Natural killer cell (primary cell): ENCODE data around the gene AIFM3. TPM values are rescaled to one million over a fixed set of nuclear protein-coding genes. Genes with fewer than 3 reads are reported as not detected.

Source experiments
- ATAC-seq, 3 donors: fragments of 150-1000 bp in 2 of 3; fragments of 200-7000 bp in 1 of 3; cut with Tn5 transposase; 1 replicate in 1 of 3; 2 replicates in 2 of 3; pipeline ENCODE4 v1.10.0; 2021; ENCODE audit warnings: mild to moderate bottlenecking in 2 of 3, moderate library complexity in 2 of 3
- DNase-seq, 2 donors: peaks; one replicate each; pipeline versions ENCODE4 v3.0.0 to v3.0.0-alpha.2; 2013 to 2021; ENCODE audit warnings: mixed read lengths in 1 of 2
- H3K27ac ChIP-seq: one replicate; pipeline ENCODE4 v1.5.1; 2013; ENCODE audit warnings: mild to moderate bottlenecking, low read length
- H3K27me3 ChIP-seq: one replicate; pipeline ENCODE4 v1.6.1; 2013; ENCODE audit warnings: low read length; ENCODE audit not compliant: control insufficient read depth, insufficient read depth
- H3K36me3 ChIP-seq: one replicate; pipeline ENCODE4 v1.6.1; 2013; ENCODE audit warnings: low read length; ENCODE audit not compliant: control insufficient read depth, insufficient read depth
- H3K4me1 ChIP-seq: one replicate; pipeline ENCODE4 v1.6.1; 2013; ENCODE audit warnings: low read length; ENCODE audit not compliant: control insufficient read depth, insufficient read depth
- H3K4me3 ChIP-seq: one replicate; pipeline ENCODE4 v1.5.1; 2013; ENCODE audit warnings: low read length
- H3K9me3 ChIP-seq: one replicate; pipeline ENCODE4 v1.6.1; 2013; ENCODE audit warnings: low read length; ENCODE audit not compliant: control insufficient read depth, insufficient read depth
- H3K27ac Mint-ChIP-seq, 2 donors: one replicate each; pipeline ENCODE4 v1.8.0; 2022; ENCODE audit warnings: mild to moderate bottlenecking in 2 of 2, mixed read lengths in 2 of 2, moderate library complexity in 1 of 2
- H3K27me3 Mint-ChIP-seq, 2 donors: one replicate each; pipeline ENCODE4 v1.8.0; 2022; ENCODE audit warnings: low read depth in 2 of 2, mixed read lengths in 2 of 2
- H3K36me3 Mint-ChIP-seq: one replicate; pipeline ENCODE4 v1.8.0; 2022; ENCODE audit warnings: mixed read lengths
- H3K4me1 Mint-ChIP-seq, 2 donors: one replicate each; pipeline ENCODE4 v1.8.0; 2022; ENCODE audit warnings: mixed read lengths in 2 of 2
- H3K4me3 Mint-ChIP-seq: one replicate; pipeline ENCODE4 v1.8.0; 2022; ENCODE audit warnings: mild to moderate bottlenecking, moderate library complexity, mixed read lengths
- H3K9me3 Mint-ChIP-seq, 2 donors: one replicate each; pipeline ENCODE4 v1.8.0; 2022; ENCODE audit warnings: mixed read lengths in 2 of 2
- WGBS: methylation state at CpG from one replicate; pipeline ENCODE4 v1.1.7; 2013; ENCODE audit warnings: missing lambda C conversion rate; ENCODE audit not compliant: insufficient coverage; 5-methylcytosine and 5-hydroxymethylcytosine counted together
- intact Hi-C: fragments of 100-400 bp; cut with micrococcal nuclease; formaldehyde crosslinking; loops from one replicate; pipeline ENCODE4 v1.14.2; 2022
- total RNA-seq, 4 donors: library from RNA; stranded (reverse); fragments of 120-200 nt in 1 of 4; gene quantifications; one replicate each; pipeline versions ENCODE4 v1.2.3 to v1.2.4, GENCODE V29; 2013 to 2022
- TF ChIP-seq, protein P1 (sequence below): fragments of 200-600 bp; IDR thresholded peaks from one replicate; pipeline ENCODE4 v1.8.0; 2022; ENCODE audit warnings: antibody characterized with exemption

AIFM3 gene
- total RNA-seq, 3 donors from 2014 or later (not counting 1 experiment from before 2014, with no cell fraction given), result 1.5 to 2.3 (median 2.2) TPM

DNA sequence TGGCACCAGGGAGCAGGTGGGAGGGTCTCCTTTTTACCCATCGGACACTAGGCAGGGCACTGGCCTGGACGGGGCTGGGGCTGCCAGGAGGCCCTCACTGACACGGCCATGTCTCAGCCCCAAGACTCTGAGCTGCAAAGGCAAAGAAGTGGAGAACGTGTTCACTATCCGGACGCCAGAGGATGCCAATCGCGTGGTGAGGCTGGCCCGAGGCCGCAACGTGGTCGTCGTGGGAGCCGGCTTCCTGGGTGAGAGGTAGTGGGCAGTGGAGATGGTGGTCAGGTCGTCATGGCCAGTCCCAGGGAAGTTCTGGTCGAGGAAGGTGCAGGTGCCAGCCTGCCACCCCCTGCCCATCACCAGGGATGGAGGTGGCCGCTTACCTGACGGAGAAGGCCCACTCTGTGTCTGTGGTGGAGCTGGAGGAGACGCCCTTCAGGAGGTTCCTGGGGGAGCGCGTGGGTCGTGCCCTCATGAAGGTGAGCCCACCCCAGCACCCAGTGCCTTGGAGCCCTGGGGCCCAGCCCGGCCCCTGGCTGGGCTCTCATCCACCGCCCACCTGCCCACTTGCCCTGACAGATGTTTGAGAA, 9.3 kb downstream of the AIFM3 start:
- no peak overlapping the region for H3K4me3 ChIP-seq
- H3K9me3 ChIP-seq, result peaks cover 6% of the 10 kb centered on the region
- H3K27ac ChIP-seq, result no peak overlapping the region
- Mint-ChIP-seq H3K27ac (no peak overlapping the region), H3K36me3 (no peaks in the 10 kb centered on the region), H3K27me3 (no peaks in the 10 kb centered on the region), H3K4me1 (peaks cover 13 to 24% of the 10 kb centered on the region in 2 donors), H3K9me3 (peaks cover 2 to 3% of the 10 kb centered on the region in 2 donors), H3K4me3 (no peak overlapping the region)
- H3K27me3 ChIP-seq, result no peaks in the 10 kb centered on the region
- ATAC-seq (no peak), DNase-seq (no peak)
- 80% methylated on average over 24 of the region's 24 CpGs for WGBS
- intact Hi-C loops, result no loop called here
- H3K4me1 ChIP-seq, result peaks cover 29% of the 10 kb centered on the region
- TF ChIP-seq, protein P1, sequence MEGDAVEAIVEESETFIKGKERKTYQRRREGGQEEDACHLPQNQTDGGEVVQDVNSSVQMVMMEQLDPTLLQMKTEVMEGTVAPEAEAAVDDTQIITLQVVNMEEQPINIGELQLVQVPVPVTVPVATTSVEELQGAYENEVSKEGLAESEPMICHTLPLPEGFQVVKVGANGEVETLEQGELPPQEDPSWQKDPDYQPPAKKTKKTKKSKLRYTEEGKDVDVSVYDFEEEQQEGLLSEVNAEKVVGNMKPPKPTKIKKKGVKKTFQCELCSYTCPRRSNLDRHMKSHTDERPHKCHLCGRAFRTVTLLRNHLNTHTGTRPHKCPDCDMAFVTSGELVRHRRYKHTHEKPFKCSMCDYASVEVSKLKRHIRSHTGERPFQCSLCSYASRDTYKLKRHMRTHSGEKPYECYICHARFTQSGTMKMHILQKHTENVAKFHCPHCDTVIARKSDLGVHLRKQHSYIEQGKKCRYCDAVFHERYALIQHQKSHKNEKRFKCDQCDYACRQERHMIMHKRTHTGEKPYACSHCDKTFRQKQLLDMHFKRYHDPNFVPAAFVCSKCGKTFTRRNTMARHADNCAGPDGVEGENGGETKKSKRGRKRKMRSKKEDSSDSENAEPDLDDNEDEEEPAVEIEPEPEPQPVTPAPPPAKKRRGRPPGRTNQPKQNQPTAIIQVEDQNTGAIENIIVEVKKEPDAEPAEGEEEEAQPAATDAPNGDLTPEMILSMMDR, result no peak
- no peaks in the 10 kb centered on the region for H3K36me3 ChIP-seq

DNA sequence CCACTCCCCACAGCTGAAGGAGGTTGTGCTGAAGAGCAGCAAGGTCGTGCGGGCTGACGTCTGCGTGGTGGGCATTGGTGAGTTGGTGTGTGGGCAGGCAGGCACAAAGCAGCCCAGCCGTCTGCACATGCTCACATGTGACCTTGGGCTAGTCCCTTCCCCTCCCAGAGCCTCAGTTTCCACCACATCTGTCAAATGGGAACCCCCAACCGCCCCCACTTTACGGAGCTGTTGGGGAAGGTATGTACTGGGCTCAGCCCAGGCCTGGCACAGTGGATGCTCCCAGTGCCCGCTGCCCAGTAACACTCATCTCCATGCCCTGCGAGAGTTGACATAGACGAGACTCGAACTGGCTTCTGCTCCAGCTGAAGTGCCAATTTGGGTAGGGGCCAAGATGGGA, 10.0 kb downstream of the AIFM3 start:
- H3K4me3 ChIP-seq, result no peak overlapping the region
- no peak overlapping the region for H3K4me3 Mint-ChIP-seq
- H3K9me3 ChIP-seq, result peaks cover 6% of the 10 kb centered on the region
- ATAC-seq (no peak), DNase-seq (no peak)
- no peaks in the 10 kb centered on the region for H3K27me3 Mint-ChIP-seq
- 89% methylated on average over 11 of the region's 11 CpGs for WGBS
- H3K36me3 ChIP-seq, result no peaks in the 10 kb centered on the region
- no peak overlapping the region for H3K27ac ChIP-seq
- H3K27ac Mint-ChIP-seq, result no peak overlapping the region
- no peaks in the 10 kb centered on the region for H3K36me3 Mint-ChIP-seq
- H3K4me1 Mint-ChIP-seq, result peaks cover 13 to 30% of the 10 kb centered on the region in 2 donors
- H3K27me3 ChIP-seq, result no peaks in the 10 kb centered on the region
- intact Hi-C loops, result no loop called here
- TF ChIP-seq, protein P1, result no peak
- H3K9me3 Mint-ChIP-seq, result peaks cover 2 to 3% of the 10 kb centered on the region in 2 donors
- peaks cover 32% of the 10 kb centered on the region for H3K4me1 ChIP-seq

DNA sequence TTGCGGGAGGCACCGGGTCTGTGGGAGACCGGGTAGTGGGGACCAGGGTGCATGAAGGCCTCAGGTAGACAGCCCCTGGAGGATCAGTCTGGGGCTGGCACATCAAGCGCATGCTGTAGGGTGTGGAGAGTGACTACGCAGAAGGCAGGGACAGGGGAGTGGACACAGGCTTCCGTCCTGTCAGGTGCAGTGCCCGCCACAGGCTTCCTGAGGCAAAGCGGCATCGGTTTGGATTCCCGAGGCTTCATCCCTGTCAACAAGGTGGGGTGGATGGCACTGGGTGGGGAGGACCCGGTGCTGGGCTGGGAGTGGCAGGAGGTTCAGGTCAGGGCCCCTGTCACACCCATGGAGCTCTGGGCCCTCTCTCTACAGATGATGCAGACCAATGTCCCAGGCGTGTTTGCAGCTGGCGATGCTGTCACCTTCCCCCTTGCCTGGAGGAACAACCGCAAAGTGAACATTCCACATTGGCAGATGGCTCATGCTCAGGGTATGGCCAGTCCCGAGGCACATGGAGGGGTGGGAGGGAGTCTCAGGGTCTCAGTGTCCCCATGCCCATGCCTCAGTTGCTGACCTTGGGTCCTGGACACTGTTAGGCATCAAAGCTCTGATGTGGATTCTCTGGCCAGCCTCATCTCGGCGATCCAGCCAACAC, 10.6 kb downstream of the AIFM3 start:
- H3K9me3 Mint-ChIP-seq, result peaks cover 2 to 3% of the 10 kb centered on the region in 2 donors
- WGBS, result 92% methylated on average over 17 of the region's 17 CpGs

More for the DNA sequence above, 10.6 kb downstream of the AIFM3 start:
- intact Hi-C loops, result no loop called here
- Histone ChIP-seq H3K4me3 (no peak overlapping the region), H3K4me1 (peaks cover 33% of the 10 kb centered on the region), H3K9me3 (peaks cover 6% of the 10 kb centered on the region), H3K27ac (no peak overlapping the region), H3K36me3 (no peaks in the 10 kb centered on the region), H3K27me3 (no peaks in the 10 kb centered on the region)
- peaks cover 17 to 36% of the 10 kb centered on the region in 2 donors for H3K4me1 Mint-ChIP-seq
- H3K4me3 Mint-ChIP-seq, result no peak overlapping the region
- H3K36me3 Mint-ChIP-seq, result no peaks in the 10 kb centered on the region
- no peak for ATAC-seq
- TF ChIP-seq, protein P1, result no peak
- no peak for DNase-seq
- H3K27ac Mint-ChIP-seq, result no peak overlapping the region
- H3K27me3 Mint-ChIP-seq, result no peaks in the 10 kb centered on the region
